Activated CD4-positive, alpha-beta memory T cell treated with anti-CD3 and anti-CD28 coated beads, Interleukin-2, amount 10 ng/mL, durations not matched to agents 7 days and 5 days (primary cell): ENCODE measurements around the gene CTBP1. TPM values are rescaled to one million over a fixed set of nuclear protein-coding genes. Genes with fewer than 3 reads are reported as not detected.
A peak's percentile ranks its signal among the peaks of the same experiment; 100 is the strongest.

Source experiments
- CTCF ChIA-PET: fragments of 350-600 bp; sonication (Branson Sonifier 250); formaldehyde crosslinking; loops from one replicate; lab custom pipeline; 2021; ENCODE audit warnings: antibody characterized with exemption, inconsistent platforms; lab: Charles Lee
- POLR2A ChIA-PET: fragments of 350-600 bp; sonication (Branson Sonifier 250); formaldehyde crosslinking; loops from one replicate; lab custom pipeline; 2021; ENCODE audit warnings: antibody characterized with exemption; lab: Charles Lee
- DNase-seq: peaks from one replicate; pipeline ENCODE4 v3.0.0-alpha.2; 2020
- H3K27ac Mint-ChIP-seq: one replicate; pipeline ENCODE4 v1.8.0; 2021; ENCODE audit warnings: mild to moderate bottlenecking, mixed read lengths
- H3K27me3 Mint-ChIP-seq: one replicate; pipeline ENCODE4 v1.8.0; 2021; ENCODE audit warnings: mixed read lengths
- H3K36me3 Mint-ChIP-seq: one replicate; pipeline ENCODE4 v1.8.0; 2021; ENCODE audit warnings: low read depth, mixed read lengths
- H3K4me1 Mint-ChIP-seq: one replicate; pipeline ENCODE4 v1.8.0; 2021; ENCODE audit warnings: mixed read lengths
- H3K4me3 Mint-ChIP-seq: one replicate; pipeline ENCODE4 v1.8.0; 2021; ENCODE audit warnings: mild to moderate bottlenecking, mixed read lengths
- H3K9me3 Mint-ChIP-seq: one replicate; pipeline ENCODE4 v1.8.0; 2021; ENCODE audit warnings: mixed read lengths
- total RNA-seq, 2 experiments: library from RNA; stranded (reverse); gene quantifications; one replicate each; pipeline ENCODE4 v1.2.3, GENCODE V29; 2021

Gene CTBP1
- total RNA-seq, 2 experiments from 2014 or later = 209 to 221 TPM

DNA sequence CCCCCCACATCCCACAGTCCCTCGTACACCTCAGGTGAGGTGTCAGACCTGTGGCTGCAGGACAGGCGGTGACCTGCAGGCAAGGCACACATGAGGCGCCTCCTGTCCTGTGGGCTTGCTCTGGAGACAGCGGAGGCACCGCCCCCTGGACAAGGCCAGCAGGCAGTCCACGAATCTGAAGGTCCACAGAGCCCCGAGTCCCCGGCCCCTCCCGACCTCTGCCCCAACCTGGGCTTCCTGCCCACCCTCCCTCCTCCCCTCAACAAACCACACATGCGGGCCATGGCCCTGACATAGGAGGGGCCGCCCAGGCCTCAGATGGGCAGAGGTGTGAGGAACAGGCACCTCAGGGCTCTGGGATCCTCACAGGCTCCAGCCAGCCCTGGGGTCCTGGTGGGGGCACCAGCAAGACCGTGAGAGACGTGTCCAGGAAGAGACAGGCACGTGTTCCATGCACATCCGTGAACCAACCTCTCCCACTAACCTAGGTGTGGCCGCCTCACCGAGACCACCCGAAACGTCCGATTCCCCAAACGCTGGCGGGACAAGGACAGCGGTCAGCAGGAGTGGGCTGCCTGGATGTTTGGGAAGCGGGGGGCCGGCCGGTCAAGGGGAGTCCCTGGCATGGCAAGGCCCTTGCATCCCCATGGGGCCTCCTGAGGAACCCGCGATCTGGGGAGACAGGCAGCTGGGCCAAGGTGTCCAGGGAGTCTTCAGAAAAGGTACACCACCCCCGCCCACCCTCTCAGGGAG lies 25.8 kb downstream of the CTBP1 start:
- Mint-ChIP-seq H3K27ac (no peak overlapping the region), H3K4me3 (no peak overlapping the region), H3K36me3 (peaks cover 75% of the 10 kb centered on the region), H3K4me1 (peaks cover 12% of the 10 kb centered on the region), H3K27me3 (no peaks in the 10 kb centered on the region), H3K9me3 (no peaks in the 10 kb centered on the region)
- CTCF ChIA-PET = no interaction called here
- no peak for DNase-seq
- POLR2A ChIA-PET = no interaction called here

DNA sequence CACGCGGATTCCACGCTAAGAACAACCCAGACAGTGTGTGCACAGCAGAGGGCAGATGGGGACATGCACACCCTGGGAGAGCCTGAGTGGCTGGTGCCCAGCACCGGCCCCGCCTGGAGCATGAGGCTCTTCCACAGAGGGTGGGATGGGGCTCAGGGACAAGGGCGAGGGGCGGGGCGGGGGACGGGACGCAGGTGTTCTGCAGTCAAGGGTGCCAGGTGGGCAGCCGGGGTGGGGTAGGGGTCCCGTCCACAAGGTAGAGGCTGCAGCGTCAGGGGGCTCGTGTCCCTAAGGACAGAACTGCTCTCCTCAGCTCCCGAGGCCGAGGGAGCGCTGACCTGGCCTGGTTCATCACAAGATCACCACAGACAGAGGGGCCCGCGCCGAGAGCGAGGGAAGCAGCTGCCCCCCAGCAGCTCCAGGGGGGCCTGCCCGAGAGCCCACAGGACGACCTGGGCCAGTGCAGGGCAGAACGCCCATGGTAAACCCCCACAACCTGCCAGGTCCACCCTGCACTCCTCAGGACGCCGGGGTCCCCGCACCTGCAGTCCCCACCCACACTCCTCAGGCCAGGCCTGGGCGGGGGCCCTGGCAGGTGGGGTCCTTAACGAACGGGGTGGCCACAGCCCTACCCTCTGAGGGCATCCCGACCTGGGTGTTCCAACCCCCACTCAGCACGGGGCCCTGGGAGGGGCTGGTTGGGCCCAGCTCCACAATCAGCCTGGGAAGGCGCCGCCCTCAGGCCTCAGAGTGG lies 26.7 kb downstream of the CTBP1 start:
- no peaks in the 10 kb centered on the region for H3K27me3 Mint-ChIP-seq
- H3K27ac Mint-ChIP-seq = no peak overlapping the region
- CTCF ChIA-PET = interaction anchor here (0.6 kb wide), 1 partner anchor 54 kb away, joined by 3 read pairs; no protein-coding TSS in a partner anchor
- H3K9me3 Mint-ChIP-seq = no peaks in the 10 kb centered on the region
- POLR2A ChIA-PET = no interaction called here
- peaks cover 75% of the 10 kb centered on the region for H3K36me3 Mint-ChIP-seq
- peaks cover 19% of the 10 kb centered on the region for H3K4me1 Mint-ChIP-seq
- DNase-seq = no peak
- no peak overlapping the region for H3K4me3 Mint-ChIP-seq

DNA sequence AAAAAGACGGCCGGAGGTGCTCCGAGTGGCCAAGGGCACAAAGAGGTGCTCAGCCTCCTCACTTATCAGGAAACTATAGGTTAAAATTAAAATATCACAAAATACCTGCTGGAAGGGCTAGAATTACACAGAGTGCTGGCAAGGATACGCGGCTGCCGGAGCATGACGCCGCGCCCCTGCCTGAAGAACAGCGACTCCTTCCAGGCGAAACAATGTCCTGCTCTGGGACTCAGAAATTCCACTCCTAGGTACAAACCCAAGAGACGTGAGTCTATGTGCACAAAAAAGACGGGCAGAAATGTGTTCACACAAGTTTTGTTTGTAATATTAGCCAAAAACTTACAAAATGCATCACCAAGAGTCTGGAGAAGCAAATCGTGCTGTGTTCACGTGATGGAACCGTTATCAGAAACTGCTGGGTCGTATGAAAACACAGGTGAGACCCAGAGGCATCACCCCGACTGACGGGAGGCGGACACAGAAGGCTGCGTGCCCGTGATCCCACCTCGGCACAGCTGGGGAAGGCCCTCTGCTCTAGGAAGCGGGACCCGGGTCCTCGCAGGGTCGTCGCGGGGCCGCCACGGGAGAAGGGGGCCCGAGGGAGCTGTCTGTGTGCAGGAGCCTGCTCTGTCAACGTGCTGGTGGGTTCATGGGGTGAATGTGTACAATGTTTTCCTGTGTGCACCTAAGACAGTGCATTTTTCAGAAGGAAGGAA lies 27.6 kb downstream of the CTBP1 start:
- Mint-ChIP-seq H3K27ac (no peak overlapping the region), H3K36me3 (peaks cover 74% of the 10 kb centered on the region), H3K4me3 (no peak overlapping the region), H3K9me3 (no peaks in the 10 kb centered on the region), H3K27me3 (no peaks in the 10 kb centered on the region), H3K4me1 (peaks cover 28% of the 10 kb centered on the region)
- ChIA-PET CTCF (interaction anchor here (0.6 kb wide), 1 partner anchor 53 kb away, joined by 3 read pairs; no protein-coding TSS in a partner anchor), POLR2A (no interaction called here)
- no peak for DNase-seq

DNA sequence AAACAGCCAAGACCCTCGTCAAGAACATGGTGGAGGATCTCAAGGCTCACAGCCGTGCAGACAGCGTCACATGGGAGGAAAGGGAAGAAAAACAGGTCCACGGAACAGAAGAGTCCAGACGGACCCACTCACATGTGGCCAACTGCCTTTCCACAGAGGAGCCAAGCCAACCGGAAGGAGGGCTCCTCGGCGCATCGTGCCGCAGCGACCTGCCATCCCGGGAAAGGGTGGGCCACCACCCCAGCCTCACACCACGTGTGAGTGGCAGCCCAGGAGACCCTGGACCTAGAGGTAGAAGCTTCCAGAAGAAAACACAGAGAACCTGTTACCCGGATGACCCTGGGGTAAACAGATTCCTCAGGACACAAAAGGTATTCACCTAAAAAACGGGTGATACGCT lies 28.4 kb downstream of the CTBP1 start:
- DNase-seq = no peak
- H3K4me3 Mint-ChIP-seq = no peak overlapping the region
- H3K9me3 Mint-ChIP-seq = no peaks in the 10 kb centered on the region
- no peaks in the 10 kb centered on the region for H3K27me3 Mint-ChIP-seq
- peaks cover 69% of the 10 kb centered on the region for H3K36me3 Mint-ChIP-seq
- H3K27ac Mint-ChIP-seq = no peak overlapping the region
- CTCF ChIA-PET = no interaction called here
- H3K4me1 Mint-ChIP-seq = peaks cover 35% of the 10 kb centered on the region
- POLR2A ChIA-PET = no interaction called here

DNA sequence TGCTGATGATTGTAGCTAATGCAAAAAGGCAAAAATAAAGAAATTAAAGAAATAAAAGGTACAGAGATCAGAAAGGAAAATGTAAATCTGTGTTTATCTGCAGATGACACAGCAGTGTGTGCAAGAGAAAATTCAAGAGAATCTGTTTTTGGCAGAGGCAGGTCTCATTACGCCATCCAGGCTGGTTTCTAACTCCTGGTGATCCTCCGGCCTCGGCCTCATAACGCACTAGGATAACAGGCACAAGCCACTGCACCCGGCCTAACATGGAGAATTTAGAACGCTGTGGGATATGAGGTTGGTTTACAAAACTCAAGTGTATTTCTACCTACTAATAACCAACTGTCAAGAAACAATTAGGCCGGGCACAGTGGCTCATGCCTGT lies 29.4 kb downstream of the CTBP1 start:
- ChIA-PET POLR2A (interaction anchor here (1.0 kb wide), 1 partner anchor 49 kb away, joined by 3 read pairs; no protein-coding TSS in a partner anchor), CTCF (no interaction called here)
- Mint-ChIP-seq H3K36me3 (peaks cover 68% of the 10 kb centered on the region), H3K27me3 (no peaks in the 10 kb centered on the region), H3K4me3 (no peak overlapping the region), H3K9me3 (no peaks in the 10 kb centered on the region), H3K4me1 (peaks cover 39% of the 10 kb centered on the region), H3K27ac (peak overlapping the region; percentile 48)
- DNase-seq = no peak

DNA sequence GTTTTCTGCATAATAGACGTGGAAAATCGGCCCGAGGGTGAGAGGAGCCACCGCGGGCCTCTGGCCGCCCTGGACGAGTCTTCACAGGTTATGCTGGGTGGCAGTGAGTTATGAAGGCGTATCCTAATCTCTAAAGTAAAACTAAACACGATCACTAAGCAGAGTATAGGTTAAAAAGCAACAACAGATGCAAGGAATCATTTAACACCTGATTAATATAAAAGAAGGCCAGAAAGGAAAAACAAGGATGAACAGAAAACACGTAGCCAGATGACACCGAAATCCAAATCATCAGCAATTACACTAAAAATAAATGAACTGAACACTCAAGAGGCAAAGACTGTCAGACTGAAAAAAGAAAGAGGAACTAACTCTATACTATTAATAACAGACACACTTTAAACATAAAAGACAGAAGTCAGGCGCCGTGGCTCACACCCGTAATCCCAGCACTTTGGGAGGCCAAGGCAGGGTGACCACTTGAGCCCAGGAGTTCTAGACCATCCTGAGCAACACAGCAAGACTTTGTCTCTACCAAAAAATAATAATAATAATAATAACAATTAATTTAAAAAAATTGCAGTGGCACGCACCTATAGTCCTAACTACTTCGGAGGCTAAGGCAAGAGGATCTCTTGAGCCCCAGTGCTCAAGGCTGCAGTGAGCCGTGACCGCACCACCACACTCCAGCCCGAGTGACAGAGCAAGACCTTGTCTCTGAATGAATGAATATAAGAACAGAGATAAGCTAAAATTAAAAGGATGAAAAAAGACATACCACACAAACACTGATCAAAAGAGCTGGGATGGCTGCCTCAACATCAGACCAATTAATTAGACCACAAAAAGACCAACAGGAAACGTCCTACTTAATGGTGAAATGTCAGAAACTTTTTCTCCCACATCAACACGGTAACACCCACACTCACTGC lies 30.0 kb downstream of the CTBP1 start:
- no peak overlapping the region for H3K4me3 Mint-ChIP-seq
- DNase-seq = no peak
- H3K4me1 Mint-ChIP-seq = peaks cover 39% of the 10 kb centered on the region
- ChIA-PET CTCF (interaction anchor here (0.6 to 0.8 kb wide), 2 partner anchors 17 to 89 kb away, joined by 3 read pairs; no protein-coding TSS in a partner anchor), POLR2A (interaction anchor here (1.0 kb wide), 1 partner anchor 49 kb away, joined by 3 read pairs; no protein-coding TSS in a partner anchor)
- peak overlapping the region; percentile 48 for H3K27ac Mint-ChIP-seq
- no peaks in the 10 kb centered on the region for H3K27me3 Mint-ChIP-seq
- H3K36me3 Mint-ChIP-seq = peaks cover 62% of the 10 kb centered on the region
- no peaks in the 10 kb centered on the region for H3K9me3 Mint-ChIP-seq

DNA sequence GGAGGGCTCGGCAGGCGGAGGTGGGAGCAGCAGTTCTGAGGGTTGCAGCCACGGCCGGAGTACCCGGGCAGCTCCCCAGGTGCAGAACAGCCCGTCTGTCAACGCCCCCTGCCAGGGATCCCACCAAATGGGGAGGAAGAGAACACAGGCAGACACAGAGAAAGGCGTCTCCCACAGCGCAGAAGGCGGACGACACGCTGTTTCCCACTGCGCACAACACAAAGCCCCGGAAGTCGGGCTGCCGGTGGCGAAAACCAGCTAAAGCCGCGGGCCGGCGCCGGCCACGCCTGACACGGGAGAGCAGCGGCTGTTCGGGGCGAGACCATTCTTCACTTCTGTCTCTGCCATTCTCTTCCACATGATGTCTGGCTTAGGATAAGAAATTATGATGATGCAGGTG lies 31.6 kb downstream of the CTBP1 start:
- Mint-ChIP-seq H3K9me3 (no peaks in the 10 kb centered on the region), H3K36me3 (peaks cover 57% of the 10 kb centered on the region), H3K4me3 (no peak overlapping the region), H3K27me3 (no peaks in the 10 kb centered on the region), H3K27ac (peak overlapping the region; percentile 77), H3K4me1 (peaks cover 39% of the 10 kb centered on the region)
- ChIA-PET CTCF (interaction anchor here (0.6 to 1.6 kb wide), 12 partner anchors 13 to 136 kb away, joined by 3 to 10 read pairs (median 4); partner anchors contain the start of genes SPON2 and UVSSA), POLR2A (interaction anchor here (0.7 to 1.8 kb wide), 12 partner anchors 9 to 131 kb away, joined by 3 to 25 read pairs (median 3); partner anchors contain the start of genes CTBP1, MAEA and SPON2)
- no peak for DNase-seq

DNA sequence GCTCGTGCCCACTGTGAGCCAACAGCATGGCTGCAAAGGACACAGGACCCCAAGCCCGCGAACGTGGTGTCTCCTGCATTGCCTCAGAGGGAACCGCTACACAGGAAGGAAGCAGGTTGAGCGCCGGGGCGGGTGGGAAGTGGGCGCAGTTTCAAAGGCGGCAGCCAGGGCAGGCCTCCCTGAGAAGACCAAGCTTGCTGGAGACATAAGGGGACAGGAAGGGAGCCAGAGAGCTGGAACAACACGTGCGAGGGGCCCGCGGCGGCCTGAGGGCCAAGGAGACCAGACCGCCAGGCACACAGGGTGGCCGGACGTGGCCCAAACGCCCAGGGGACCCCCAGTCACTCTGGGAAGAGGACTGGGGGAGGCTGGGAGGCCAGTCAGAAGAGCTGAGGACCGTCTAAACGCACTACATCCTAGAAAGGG lies 32.0 kb downstream of the CTBP1 start:
- Mint-ChIP-seq H3K36me3 (peaks cover 57% of the 10 kb centered on the region), H3K27me3 (no peaks in the 10 kb centered on the region), H3K4me3 (peak overlapping the region; percentile 46), H3K9me3 (no peaks in the 10 kb centered on the region), H3K4me1 (peaks cover 39% of the 10 kb centered on the region), H3K27ac (peak overlapping the region; percentile 77)
- ChIA-PET CTCF (interaction anchor here (0.6 to 1.6 kb wide), 11 partner anchors 12 to 137 kb away, joined by 3 to 10 read pairs (median 4); partner anchors contain the start of genes SPON2 and UVSSA), POLR2A (interaction anchor here (0.7 to 1.8 kb wide), 12 partner anchors 9 to 131 kb away, joined by 3 to 25 read pairs (median 4); partner anchors contain the start of genes CTBP1, MAEA and SPON2)
- peak; percentile 81 for DNase-seq

DNA sequence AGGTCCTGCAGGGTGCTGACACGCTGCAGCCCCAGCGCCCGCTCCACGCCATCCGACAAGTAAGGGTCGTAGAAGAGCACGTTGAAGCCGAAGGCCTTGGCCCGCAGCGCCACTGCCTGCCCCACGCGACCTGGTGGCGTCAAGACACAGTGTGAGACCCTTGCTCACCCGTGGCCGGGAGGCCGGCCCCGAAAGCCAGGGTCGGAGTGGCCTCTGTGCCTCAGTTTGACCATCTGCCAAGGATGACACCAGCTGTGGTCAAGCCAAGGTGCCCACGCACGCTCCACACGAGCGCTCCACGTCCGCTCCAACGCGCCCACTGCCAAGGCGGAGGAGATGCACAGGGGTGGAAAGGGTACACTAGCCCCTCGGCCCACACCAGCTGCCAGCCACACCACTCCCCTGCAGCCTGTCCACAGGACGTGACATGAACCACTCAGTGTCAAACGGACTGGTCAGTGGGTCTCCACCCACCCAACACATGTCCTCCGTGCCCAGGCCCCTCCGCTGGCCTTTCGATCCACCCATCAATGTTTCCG lies 32.8 kb downstream of the CTBP1 start:
- Mint-ChIP-seq H3K27ac (peak overlapping the region; percentile 77), H3K9me3 (no peaks in the 10 kb centered on the region), H3K36me3 (peaks cover 57% of the 10 kb centered on the region), H3K4me1 (peaks cover 39% of the 10 kb centered on the region), H3K4me3 (peak overlapping the region; percentile 46), H3K27me3 (no peaks in the 10 kb centered on the region)
- no peak for DNase-seq
- ChIA-PET CTCF (interaction anchor here (0.9 to 1.6 kb wide), 5 partner anchors 14 to 130 kb away, joined by 3 to 8 read pairs (median 4); partner anchors contain the start of gene UVSSA), POLR2A (interaction anchor here (0.8 to 1.8 kb wide), 7 partner anchors 8 to 74 kb away, joined by 3 to 25 read pairs (median 5); partner anchors contain the start of genes CTBP1 and MAEA)

DNA sequence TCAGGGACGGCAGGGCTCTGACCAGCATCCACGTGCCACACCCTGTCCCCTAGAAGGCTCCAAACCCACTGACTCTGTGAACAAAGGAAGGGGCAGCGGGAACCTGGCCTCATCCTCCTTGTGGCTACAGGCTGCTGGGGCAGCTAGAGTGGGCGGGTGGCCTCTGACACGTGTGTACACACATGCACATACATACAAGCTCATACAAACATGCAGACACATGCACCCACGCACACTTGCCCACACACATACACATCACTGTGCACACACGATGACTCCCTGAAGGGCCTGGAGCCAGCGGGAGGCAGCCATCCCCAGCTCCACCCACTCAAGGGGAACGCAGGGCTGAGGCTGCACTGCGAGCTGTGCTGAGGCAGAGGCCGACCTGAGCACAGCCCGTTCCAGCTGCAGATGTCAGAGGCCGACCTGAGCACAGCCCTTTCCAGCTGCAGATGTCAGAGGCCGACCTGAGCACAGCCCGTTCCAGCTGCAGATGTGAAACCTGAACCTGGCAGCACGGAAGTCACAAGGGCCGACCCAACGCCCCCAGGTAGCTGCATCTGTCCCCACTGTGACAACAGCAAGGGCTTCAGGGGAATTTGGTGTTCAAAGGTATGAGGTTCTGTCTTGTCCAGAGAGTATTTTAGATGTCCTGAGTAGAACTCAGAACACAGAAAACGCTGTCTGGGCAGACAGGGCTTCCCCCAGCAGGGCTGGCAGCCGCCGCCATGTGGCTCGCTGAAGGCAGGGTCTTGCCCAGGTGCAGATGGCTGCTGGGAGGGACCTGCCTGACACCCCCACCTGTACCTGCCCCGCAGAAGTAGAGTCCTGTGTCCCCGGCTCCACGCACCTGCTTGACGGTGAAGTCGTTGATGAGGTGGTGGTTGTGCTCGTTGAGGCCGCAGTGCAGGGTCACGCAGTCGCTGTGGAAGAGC lies 33.5 kb downstream of the CTBP1 start:
- H3K4me3 Mint-ChIP-seq = no peak overlapping the region
- H3K36me3 Mint-ChIP-seq = peaks cover 52% of the 10 kb centered on the region
- ChIA-PET CTCF (no interaction called here), POLR2A (interaction anchor here (0.7 to 1.1 kb wide), 4 partner anchors 13 to 75 kb away, joined by 3 read pairs; partner anchors contain the start of gene MAEA)
- no peak for DNase-seq
- H3K27ac Mint-ChIP-seq = peak overlapping the region; percentile 16
- no peaks in the 10 kb centered on the region for H3K27me3 Mint-ChIP-seq
- H3K4me1 Mint-ChIP-seq = peaks cover 39% of the 10 kb centered on the region
- H3K9me3 Mint-ChIP-seq = no peaks in the 10 kb centered on the region
